H1 (cell line): ENCODE data around the gene MOV10L1. TPM values are rescaled to one million over a fixed set of nuclear protein-coding genes. Genes with fewer than 3 reads are reported as not detected.

ENCODE experiments used
- CBX5 ChIP-seq: fragments of 300-800, 300-1000 bp; sonication (generic); IDR thresholded peaks from 2 replicates; pipeline ENCODE4 v1.7.1; 2016; ENCODE audit warnings: antibody characterized with exemption, low read length, low read depth
- polyA plus RNA-seq, 7 experiments: library from polyadenylated mRNA; depleted of rRNA in 3 of 7; stranded (reverse) in 5 of 7; unstranded in 2 of 7; fragments of >200 nt in 5 of 7; fragments of 200-250 nt in 2 of 7; gene quantifications; 1 replicate in 5 of 7; 2 replicates in 1 of 7; 4 replicates in 1 of 7; pipeline versions ENCODE4 v1.2.1 to v1.2.3, GENCODE V29; 2011 to 2013; ENCODE audit warnings: missing spikeins in 2 of 7, mixed read lengths in 2 of 7
- total RNA-seq: library from RNA; stranded (reverse); fragmentation: NEBNext Ultra II Directional; extraction: Animal tissue kit (Norgen Biotek cat#: 25700); gene quantifications from 2 replicates; pipeline ENCODE4 v1.2.1, GENCODE V29; 2021

The MOV10L1 gene
- total and polyA plus RNA-seq, 2 of the 8 experiments (the other 6 are each of a cell fraction or from before 2014, with no cell fraction given), result 0.32 TPM; not detected in 1

- no peak for TF ChIP-seq CBX5
- TF ChIP-seq, all 59 proteins: peak for 0
Observed at GRCh38 chr22:50098052-50098451, 8.2 kb downstream of the MOV10L1 start (continued).
